GM12874 (cell line): ENCODE results near the gene CNBD2.

Experiments
- TF ChIP-seq, protein P1 (sequence below): IDR thresholded peaks from 2 replicates; pipeline ENCODE4 v1.5.1; 2011; ENCODE audit warnings: low read depth, mild to moderate bottlenecking, control low read depth, low read length, moderate library complexity; ENCODE audit not compliant: insufficient read depth

CNBD2 gene

GRCh38 chr20:35967979-35968640 lies at the start of gene CNBD2:
CNBD2 (plus strand) TSS chr20:35968590; CDS start chr20:35968763, 173 bp downstream.
- TF ChIP-seq, protein P1, sequence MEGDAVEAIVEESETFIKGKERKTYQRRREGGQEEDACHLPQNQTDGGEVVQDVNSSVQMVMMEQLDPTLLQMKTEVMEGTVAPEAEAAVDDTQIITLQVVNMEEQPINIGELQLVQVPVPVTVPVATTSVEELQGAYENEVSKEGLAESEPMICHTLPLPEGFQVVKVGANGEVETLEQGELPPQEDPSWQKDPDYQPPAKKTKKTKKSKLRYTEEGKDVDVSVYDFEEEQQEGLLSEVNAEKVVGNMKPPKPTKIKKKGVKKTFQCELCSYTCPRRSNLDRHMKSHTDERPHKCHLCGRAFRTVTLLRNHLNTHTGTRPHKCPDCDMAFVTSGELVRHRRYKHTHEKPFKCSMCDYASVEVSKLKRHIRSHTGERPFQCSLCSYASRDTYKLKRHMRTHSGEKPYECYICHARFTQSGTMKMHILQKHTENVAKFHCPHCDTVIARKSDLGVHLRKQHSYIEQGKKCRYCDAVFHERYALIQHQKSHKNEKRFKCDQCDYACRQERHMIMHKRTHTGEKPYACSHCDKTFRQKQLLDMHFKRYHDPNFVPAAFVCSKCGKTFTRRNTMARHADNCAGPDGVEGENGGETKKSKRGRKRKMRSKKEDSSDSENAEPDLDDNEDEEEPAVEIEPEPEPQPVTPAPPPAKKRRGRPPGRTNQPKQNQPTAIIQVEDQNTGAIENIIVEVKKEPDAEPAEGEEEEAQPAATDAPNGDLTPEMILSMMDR = no peak

GRCh38 chr20:35920523-35920922 lies 47.9 kb upstream of the CNBD2 start:
- TF ChIP-seq, protein P1 = no peak

GRCh38 chr20:35929301-35929700 lies 39.1 kb upstream of the CNBD2 start:
- TF ChIP-seq, protein P1 = no peak

DNA sequence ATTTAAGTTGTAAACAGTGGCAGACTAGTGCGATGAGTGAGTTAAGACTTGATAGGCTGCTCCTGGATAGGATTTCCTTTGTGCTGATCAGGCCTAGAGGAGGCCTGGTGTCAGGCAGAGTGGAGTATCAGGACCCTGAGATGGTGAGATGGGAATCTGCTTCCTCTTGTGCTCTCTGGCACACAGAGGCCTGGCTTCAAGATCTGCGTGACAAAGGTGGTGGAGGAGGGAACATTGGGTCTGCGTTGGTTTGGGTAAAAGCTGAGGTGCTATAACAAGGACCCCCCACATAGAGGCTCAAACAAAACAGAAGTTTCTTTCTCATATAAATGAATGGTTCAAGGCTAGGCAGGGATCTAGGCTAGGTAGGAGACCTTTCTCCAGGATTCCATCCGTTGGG lies 34.3 kb upstream of the CNBD2 start:
- TF ChIP-seq, protein P1 = no peak

GRCh38 chr20:35939264-35939663 lies 29.1 kb upstream of the CNBD2 start:
- TF ChIP-seq, protein P1 = no peak

- TF ChIP-seq, protein P1 = no peak
Measured at GRCh38 chr20:35941620-35942019, 26.8 kb upstream of the CNBD2 start.

- TF ChIP-seq, protein P1 = no peak
Measured at GRCh38 chr20:35942243-35942642, 26.1 kb upstream of the CNBD2 start.

GRCh38 chr20:35947489-35947888 lies 20.9 kb upstream of the CNBD2 start:
- TF ChIP-seq, protein P1 = peak; percentile 61
